Astrocyte of the spinal cord (primary cell): ENCODE results near the gene PSG7.
"Not testable (repeated sequence)": the region's sequence is repeated elsewhere in the genome, so short reads cannot be mapped to it uniquely, and the experiment has no call there.

ENCODE experiments used
- DNase-seq: peaks from one replicate; pipeline ENCODE4 v3.0.0; 2011; ENCODE audit warnings: low read depth, low spot score
- H3K4me3 ChIP-seq: 2 replicates; pipeline ENCODE4 v1.5.1; 2011; ENCODE audit warnings: low read depth, mild to moderate bottlenecking, low read length, moderate library complexity
- CTCF ChIP-seq: IDR thresholded peaks from 2 replicates; pipeline ENCODE4 v1.5.1; 2012; ENCODE audit warnings: low read depth, mild to moderate bottlenecking, low read length, inconsistent platforms
- in situ Hi-C: cut with HindIII; loops from 2 replicates; pipeline ENCODE4 v1.10.0; 2017; ENCODE audit warnings: low sequenced_read_pairs

PSG7 gene

GRCh38 chr19:42937107-42937506, at the start of gene PSG7:
PSG7 (minus strand) TSS chr19:42937207; CDS start chr19:42937076, 131 bp downstream.
- H3K4me3 ChIP-seq, in situ Hi-C loops, DNase-seq: not testable (repeated sequence)

GRCh38 chr19:42985588-42985987, 48.6 kb upstream of the PSG7 start:
- no peak for TF ChIP-seq CTCF
- no peak for DNase-seq
- in situ Hi-C loops, result no loop called here
- H3K4me3 ChIP-seq, result no peak overlapping the region

- in situ Hi-C loops, DNase-seq, H3K4me3 ChIP-seq: not testable (repeated sequence)
These were observed 45.1 kb upstream of the PSG7 start for GRCh38 chr19:42982111-42982510.

- H3K4me3 ChIP-seq, DNase-seq, in situ Hi-C loops: not testable (repeated sequence)
These were observed 34.4 kb upstream of the PSG7 start for GRCh38 chr19:42971451-42971850.

- DNase-seq, result peak; percentile 1
- in situ Hi-C loops, result no loop called here
- H3K4me3 ChIP-seq, result no peak overlapping the region
- no peak for TF ChIP-seq CTCF
These were observed 28.2 kb upstream of the PSG7 start for GRCh38 chr19:42965176-42965575.

- no peak for DNase-seq
- no peak for TF ChIP-seq CTCF
- H3K4me3 ChIP-seq, result no peak overlapping the region
- in situ Hi-C loops, result no loop called here
These were observed 24.1 kb upstream of the PSG7 start for GRCh38 chr19:42961119-42961518.

- DNase-seq, in situ Hi-C loops: not testable (repeated sequence)
These were observed 15.1 kb upstream of the PSG7 start for GRCh38 chr19:42952126-42952525.

GRCh38 chr19:42951476-42951875, 14.5 kb upstream of the PSG7 start:
- H3K4me3 ChIP-seq, DNase-seq, in situ Hi-C loops: not testable (repeated sequence)

More at GRCh38 chr19:42952126-42952525, 15.1 kb upstream of the PSG7 start:
- H3K4me3 ChIP-seq, result not testable (repeated sequence)

- no peak overlapping the region for H3K4me3 ChIP-seq
- peak; percentile 13 for DNase-seq
- peak; percentile 67 for TF ChIP-seq CTCF
- in situ Hi-C loops, result no loop called here
These were observed 5.3 kb upstream of the PSG7 start for GRCh38 chr19:42942187-42942789.

GRCh38 chr19:42934726-42935125, 2.3 kb downstream of the PSG7 start:
- DNase-seq, in situ Hi-C loops, H3K4me3 ChIP-seq: not testable (repeated sequence)

- in situ Hi-C loops, H3K4me3 ChIP-seq: not testable (repeated sequence)
- DNase-seq, result peak; percentile 11
These were observed 2.8 kb downstream of the PSG7 start for GRCh38 chr19:42934183-42934582.

- in situ Hi-C loops, DNase-seq, H3K4me3 ChIP-seq: not testable (repeated sequence)
These were observed 3.6 kb downstream of the PSG7 start for GRCh38 chr19:42933412-42933811.

- DNase-seq, result peak; percentile 68
- in situ Hi-C loops, H3K4me3 ChIP-seq: not testable (repeated sequence)
These were observed 4.4 kb downstream of the PSG7 start for GRCh38 chr19:42932485-42933101.
